CD4-positive, alpha-beta T cell treated with Interferon alpha-2 for 1 hour (primary cell): Measurements from ENCODE around the gene ADAMTSL3.
"Not testable (repeated sequence)": the region's sequence is repeated elsewhere in the genome, so short reads cannot be mapped to it uniquely, and the experiment has no call there.

Experiments used
- DNase-seq, 2 donors: peaks; one replicate each; pipeline ENCODE4 v3.0.0-alpha.2; 2020 to 2022

The ADAMTSL3 gene

GRCh38 chr15:83991163-83991562, 337.2 kb downstream of the ADAMTSL3 start:
- DNase-seq, result no peak

- DNase-seq, result no peak
These were observed 338.6 kb downstream of the ADAMTSL3 start for GRCh38 chr15:83992324-83993031.

GRCh38 chr15:83993591-83993990, 339.7 kb downstream of the ADAMTSL3 start:
- DNase-seq, result no peak

GRCh38 chr15:83998486-83998885, 344.6 kb downstream of the ADAMTSL3 start:
- no peak for DNase-seq

- no peak for DNase-seq
These were observed 345.6 kb downstream of the ADAMTSL3 start for GRCh38 chr15:83999396-84000135.

GRCh38 chr15:84001037-84001436, 347.1 kb downstream of the ADAMTSL3 start:
- DNase-seq, result no peak

- DNase-seq, result no peak
These were observed 347.7 kb downstream of the ADAMTSL3 start for GRCh38 chr15:84001655-84002054.

- DNase-seq, result no peak
These were observed 350.0 kb downstream of the ADAMTSL3 start for GRCh38 chr15:84003791-84004503.

- no peak for DNase-seq
These were observed 352.5 kb downstream of the ADAMTSL3 start for GRCh38 chr15:84006421-84006820.

GRCh38 chr15:84009616-84010015, 355.7 kb downstream of the ADAMTSL3 start:
- DNase-seq, result no peak

GRCh38 chr15:84010246-84010645, 356.3 kb downstream of the ADAMTSL3 start:
- DNase-seq, result no peak

GRCh38 chr15:84016371-84016770, 362.4 kb downstream of the ADAMTSL3 start:
- DNase-seq, result no peak

GRCh38 chr15:84022516-84022915, 368.6 kb downstream of the ADAMTSL3 start:
- no peak for DNase-seq

GRCh38 chr15:84023636-84024035, 369.7 kb downstream of the ADAMTSL3 start:
- no peak for DNase-seq

- DNase-seq, result no peak
These were observed 380.1 kb downstream of the ADAMTSL3 start for GRCh38 chr15:84033793-84034553.

- DNase-seq, result no peak
These were observed 380.9 kb downstream of the ADAMTSL3 start for GRCh38 chr15:84034578-84035398.

GRCh38 chr15:84035399-84035766, 381.5 kb downstream of the ADAMTSL3 start:
- DNase-seq, result no peak

GRCh38 chr15:84037301-84037700, 383.4 kb downstream of the ADAMTSL3 start:
- DNase-seq, result no peak

GRCh38 chr15:84042434-84043056, 388.6 kb downstream of the ADAMTSL3 start:
- DNase-seq, result not testable (repeated sequence)

GRCh38 chr15:84046064-84046637, 392.2 kb downstream of the ADAMTSL3 start:
- DNase-seq, result no peak

- DNase-seq, result not testable (repeated sequence)
These were observed 395.6 kb downstream of the ADAMTSL3 start for GRCh38 chr15:84049480-84049879.
